K562 (cell line): ENCODE measurements around the gene HOTAIR. TPM values are rescaled to one million over a fixed set of nuclear protein-coding genes. Genes with fewer than 3 reads are reported as not detected.

Experiments used
- ATAC-seq: fragments of 200-7000 bp; cut with Tn5 transposase; 3 replicates; pipeline ENCODE4 v1.9.1; 2020; ENCODE audit warnings: moderate library complexity
- BruUV-seq: library from RNA; stranded (reverse); fragments of 400-500 nt; replicated peaks from 2 replicates; lab custom pipeline; 2021; lab: Mats Ljungman, UMichigan
- CTCF ChIA-PET: fragments of 300-600 bp; formaldehyde crosslinking; extraction: SDS; loops from one replicate; lab custom pipeline; 2021; ENCODE audit warnings: low intra/inter-chr PET ratio; lab: Yijun Ruan, JAX
- POLR2A ChIA-PET: fragments of 300-600, 350-650 bp; sonication (Branson Sonifier 250); formaldehyde crosslinking; extraction: SDS; loops from one replicate; lab custom pipeline; 2021; ENCODE audit warnings: antibody characterized with exemption, inconsistent platforms; lab: Yijun Ruan, JAX
- DNase-seq, 4 experiments: peaks; one replicate each; pipeline versions ENCODE4 v3.0.0 to v3.0.0-alpha.2; 2011 to 2018; ENCODE audit warnings: low spot score in 3 of 4, mixed read lengths in 3 of 4; ENCODE audit errors: extremely low read depth in 1 of 4
- FAIRE-seq: peaks from 2 replicates; lab custom pipeline; 2011; peaks lifted over from hg19 to GRCh38; lab: Jason Lieb, UNC
- H2AFZ ChIP-seq: 2 replicates; pipeline ENCODE4 v1.6.0; 2011; ENCODE audit warnings: low read depth, low read length, control low read depth, inconsistent platforms
- H3K27ac ChIP-seq: fragments of 200-600 bp; 3 replicates; pipeline ENCODE4 v1.8.0; 2011; ENCODE audit warnings: low read depth, mild to moderate bottlenecking, control low read depth, inconsistent platforms, low read length, moderate library complexity, mixed read lengths; ENCODE audit errors: extremely low read depth
- H3K27me3 ChIP-seq, 2 experiments: fragments of 300-600 bp in 1 of 2; 2 replicates in 1 of 2; 3 replicates in 1 of 2; pipeline versions ENCODE4 v1.6.0 to v1.8.0; 2011; ENCODE audit warnings: inconsistent platforms in 2 of 2, low read length in 2 of 2, mild to moderate bottlenecking in 1 of 2, mixed read lengths in 1 of 2, moderate library complexity in 1 of 2; ENCODE audit not compliant: control insufficient read depth in 2 of 2, insufficient read depth in 2 of 2
- H3K36me3 ChIP-seq: fragments of 300-600 bp; 3 replicates; pipeline ENCODE4 v1.8.0; 2011; ENCODE audit warnings: mild to moderate bottlenecking, low read length, inconsistent platforms; ENCODE audit not compliant: control insufficient read depth, insufficient read depth
- H3K4me1 ChIP-seq, 2 experiments: fragments of 200-600 bp in 1 of 2; replicated peaks in 1 of 2; 2 replicates in 1 of 2; 3 replicates in 1 of 2; pipeline versions ENCODE4 v1.5.1 to v1.8.0; 2011; ENCODE audit warnings: inconsistent platforms in 2 of 2, low read length in 2 of 2, mild to moderate bottlenecking in 1 of 2, mixed read lengths in 1 of 2, moderate library complexity in 1 of 2; ENCODE audit not compliant: control insufficient read depth in 2 of 2, insufficient read depth in 2 of 2
- H3K4me2 ChIP-seq: 2 replicates; pipeline ENCODE4 v1.6.1; 2011; ENCODE audit warnings: low read length, control low read depth, inconsistent platforms, mixed read lengths; ENCODE audit not compliant: insufficient read depth
- H3K4me3 ChIP-seq: fragments of 200-600 bp; sonication (generic), shearing (Covaris generic); 2 replicates; pipeline ENCODE4 v1.5.1; 2016; ENCODE audit warnings: control low read depth, inconsistent platforms
- H3K79me2 ChIP-seq: fragments of 200-600 bp; 3 replicates; pipeline ENCODE4 v1.8.0; 2011; ENCODE audit warnings: low read length, inconsistent platforms; ENCODE audit not compliant: control insufficient read depth, insufficient read depth
- H3K9ac ChIP-seq, 2 experiments: 2 replicates each; pipeline versions ENCODE4 v1.6.0 to v1.6.1; 2011; ENCODE audit warnings: low read depth in 2 of 2, low read length in 2 of 2, control low read depth in 1 of 2, inconsistent platforms in 1 of 2, mild to moderate bottlenecking in 1 of 2, mixed read lengths in 1 of 2; ENCODE audit not compliant: insufficient read depth in 1 of 2
- H3K9me1 ChIP-seq: one replicate; pipeline ENCODE4 v1.6.0; 2011; ENCODE audit warnings: inconsistent platforms, mild to moderate bottlenecking, low read length, moderate library complexity; ENCODE audit not compliant: control insufficient read depth, insufficient read depth
- H3K9me3 ChIP-seq: replicated peaks from 2 replicates; pipeline ENCODE4 v1.5.1; 2011; ENCODE audit warnings: low read depth, low read length, inconsistent platforms; ENCODE audit not compliant: control insufficient read depth, insufficient read depth
- H4K20me1 ChIP-seq: replicated peaks from 2 replicates; pipeline ENCODE4 v1.6.1; 2011; ENCODE audit warnings: low read length, inconsistent platforms, mixed read lengths; ENCODE audit not compliant: control insufficient read depth, insufficient read depth
- EGR1 ChIP-seq: fragments of 450-650 bp; conservative IDR thresholded peaks from 2 replicates; pipeline ENCODE4 v1.6.1; 2017; ENCODE audit warnings: mild to moderate bottlenecking
- PHF20 ChIP-seq: fragments of 450-650 bp; IDR thresholded peaks from 2 replicates; pipeline ENCODE4 v1.6.1; 2018; ENCODE audit not compliant: partially characterized antibody
- SAFB ChIP-seq: fragments of 200-400 bp; formaldehyde crosslinking; IDR thresholded peaks from 2 replicates; pipeline ENCODE4 v1.6.1; 2017; ENCODE audit warnings: low read depth, low read length, borderline replicate concordance
- TBP ChIP-seq: optimal IDR thresholded peaks from 2 replicates; pipeline ENCODE3; 2011; ENCODE audit warnings: low read depth, low read length, improper control_type of control experiment
- WGBS: fragments of 100-300 bp; shearing (Covaris generic); methylation state at CpG from one replicate; pipeline ENCODE4 v1.1.6; 2016; ENCODE audit warnings: low coverage, mixed read lengths; ENCODE audit not compliant: insufficient coverage; ENCODE audit errors: missing lambda C conversion rate; 5-methylcytosine and 5-hydroxymethylcytosine counted together
- in situ Hi-C: fragments of 300-500 bp; cut with MboI; formaldehyde crosslinking; loops from 4 replicates; pipeline ENCODE4 v1.15.0; 2018; ENCODE audit warnings: inconsistent platforms, mixed read lengths
- intact Hi-C: fragments of 100-400 bp; cut with micrococcal nuclease; formaldehyde crosslinking; loops from 2 replicates; pipeline ENCODE4 v1.14.2; 2022
- polyA plus RNA-seq, 8 experiments: library from polyadenylated mRNA; depleted of rRNA in 4 of 8; stranded (reverse) in 5 of 8; unstranded in 3 of 8; fragments of >200 nt; fragmentation: Nextera tagmentation in 2 of 8; fragmentation: Illumina TruSeq in 1 of 8; extraction: Ambion mirVana in 2 of 8; extraction: Trizol in 1 of 8; gene quantifications; 2 replicates each; pipeline versions ENCODE4 v1.2.1 to v1.2.3, GENCODE V29; 2011 to 2014; ENCODE audit warnings: inconsistent platforms in 1 of 8, missing spikeins in 1 of 8
- total RNA-seq, 7 experiments: library from RNA; depleted of rRNA in 6 of 7; stranded (reverse); fragments of >200 nt in 6 of 7; fragmentation: Illumina TruSeq in 2 of 7; extraction: Trizol in 2 of 7; gene quantifications; 2 replicates each; pipeline versions ENCODE4 v1.2.1 to v1.2.3, GENCODE V29; 2011 to 2021; ENCODE audit warnings: low replicate concordance in 1 of 7
- TF ChIP-seq, protein P1 (sequence below): IDR thresholded peaks from 3 replicates; pipeline ENCODE4 v1.6.1; 2011; ENCODE audit warnings: borderline replicate concordance, mild to moderate bottlenecking, moderate library complexity; ENCODE audit not compliant: insufficient read length; ENCODE audit errors: extremely low read depth
- TF ChIP-seq, protein P2 (sequence below): sonication (generic); formaldehyde crosslinking; IDR thresholded peaks from 2 replicates; pipeline ENCODE4 v1.8.0; 2022; ENCODE audit warnings: missing genetic modification reagents, mild to moderate bottlenecking, moderate library complexity, borderline replicate concordance
- TF ChIP-seq, protein P3 (sequence below): fragments of 450-650 bp; IDR thresholded peaks from 2 replicates; pipeline ENCODE4 v1.6.1; 2016; ENCODE audit warnings: low read depth

Gene HOTAIR
- total and polyA plus RNA-seq, 9 of the 15 experiments (the other 6 are each of a cell fraction or from before 2014, with no cell fraction given): 0.04 TPM; not detected in 8

DNA sequence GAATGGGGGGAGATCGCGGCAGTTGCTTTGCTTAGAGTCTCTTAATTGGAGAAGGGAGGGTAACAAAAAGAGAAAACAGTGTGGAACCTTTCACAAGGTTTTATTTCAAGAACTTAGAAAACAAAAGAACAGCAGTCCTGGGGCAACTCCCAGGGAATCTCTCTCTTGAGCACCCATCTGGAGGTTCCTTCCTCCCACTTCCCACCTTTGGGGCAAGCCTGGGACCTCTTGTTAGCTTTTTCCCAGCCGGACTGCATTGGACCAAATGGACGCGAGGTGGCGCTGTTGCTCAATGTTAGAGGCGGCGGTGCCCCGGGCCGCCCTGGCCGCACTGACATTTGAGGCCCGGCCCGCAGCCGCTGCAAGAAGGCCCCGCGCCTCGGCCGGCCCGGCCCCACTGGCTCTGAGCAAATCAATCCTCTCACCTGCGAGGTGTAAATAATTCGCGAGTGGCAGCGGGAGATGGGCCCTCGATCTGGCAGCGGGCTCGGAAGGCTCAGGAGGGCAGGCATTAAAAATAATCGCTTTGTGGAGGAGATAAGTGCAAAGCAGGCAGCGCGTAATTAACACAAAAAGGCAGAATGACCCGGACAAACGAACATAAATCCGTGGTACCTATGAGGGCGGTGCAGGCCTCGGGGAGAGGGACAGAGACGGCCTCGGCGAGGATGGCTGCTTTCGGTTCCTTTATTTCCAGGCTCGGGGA is 31.3 kb upstream of the HOTAIR start (continued):
- TF ChIP-seq, protein P1, sequence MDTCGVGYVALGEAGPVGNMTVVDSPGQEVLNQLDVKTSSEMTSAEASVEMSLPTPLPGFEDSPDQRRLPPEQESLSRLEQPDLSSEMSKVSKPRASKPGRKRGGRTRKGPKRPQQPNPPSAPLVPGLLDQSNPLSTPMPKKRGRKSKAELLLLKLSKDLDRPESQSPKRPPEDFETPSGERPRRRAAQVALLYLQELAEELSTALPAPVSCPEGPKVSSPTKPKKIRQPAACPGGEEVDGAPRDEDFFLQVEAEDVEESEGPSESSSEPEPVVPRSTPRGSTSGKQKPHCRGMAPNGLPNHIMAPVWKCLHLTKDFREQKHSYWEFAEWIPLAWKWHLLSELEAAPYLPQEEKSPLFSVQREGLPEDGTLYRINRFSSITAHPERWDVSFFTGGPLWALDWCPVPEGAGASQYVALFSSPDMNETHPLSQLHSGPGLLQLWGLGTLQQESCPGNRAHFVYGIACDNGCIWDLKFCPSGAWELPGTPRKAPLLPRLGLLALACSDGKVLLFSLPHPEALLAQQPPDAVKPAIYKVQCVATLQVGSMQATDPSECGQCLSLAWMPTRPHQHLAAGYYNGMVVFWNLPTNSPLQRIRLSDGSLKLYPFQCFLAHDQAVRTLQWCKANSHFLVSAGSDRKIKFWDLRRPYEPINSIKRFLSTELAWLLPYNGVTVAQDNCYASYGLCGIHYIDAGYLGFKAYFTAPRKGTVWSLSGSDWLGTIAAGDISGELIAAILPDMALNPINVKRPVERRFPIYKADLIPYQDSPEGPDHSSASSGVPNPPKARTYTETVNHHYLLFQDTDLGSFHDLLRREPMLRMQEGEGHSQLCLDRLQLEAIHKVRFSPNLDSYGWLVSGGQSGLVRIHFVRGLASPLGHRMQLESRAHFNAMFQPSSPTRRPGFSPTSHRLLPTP: no peak
- TF ChIP-seq EGR1 (no peak), SAFB (no peak)
- TF ChIP-seq, protein P2, sequence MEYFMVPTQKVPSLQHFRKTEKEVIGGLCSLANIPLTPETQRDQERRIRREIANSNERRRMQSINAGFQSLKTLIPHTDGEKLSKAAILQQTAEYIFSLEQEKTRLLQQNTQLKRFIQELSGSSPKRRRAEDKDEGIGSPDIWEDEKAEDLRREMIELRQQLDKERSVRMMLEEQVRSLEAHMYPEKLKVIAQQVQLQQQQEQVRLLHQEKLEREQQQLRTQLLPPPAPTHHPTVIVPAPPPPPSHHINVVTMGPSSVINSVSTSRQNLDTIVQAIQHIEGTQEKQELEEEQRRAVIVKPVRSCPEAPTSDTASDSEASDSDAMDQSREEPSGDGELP (CRISPR knock-in tag): peak; percentile 56; the same call in 1 of the 2 replicates

DNA sequence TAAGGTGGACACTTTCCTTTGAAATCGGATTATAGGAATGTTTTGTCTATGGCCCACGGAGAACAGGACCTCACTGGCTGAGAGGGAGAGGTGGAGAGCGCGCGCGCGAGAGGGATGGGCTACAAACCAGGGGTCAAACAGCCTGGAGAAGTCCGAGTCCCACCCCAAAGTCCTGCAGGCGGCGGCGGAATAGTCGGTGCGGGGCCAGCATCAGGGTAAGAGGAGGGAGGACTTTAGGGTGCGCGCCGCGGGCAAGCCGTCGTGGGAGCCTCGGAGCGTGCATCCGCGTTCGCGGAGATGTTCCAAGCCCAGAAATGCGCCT is 30.7 kb upstream of the HOTAIR start:
- no peaks in the 10 kb centered on the region for H3K27me3 ChIP-seq
- 56% methylated on average over 26 of the region's 26 CpGs for WGBS
- BruUV-seq: no TSS peak
- no peak overlapping the region for H3K27ac ChIP-seq
- in situ Hi-C loops (no loop called here), intact Hi-C loops (loop anchor here (2.0 kb wide), 1 partner anchor 21 kb away; the partner anchor contains the start of gene HOXC10)
- POLR2A ChIA-PET: interaction anchor here (0.7 to 1.9 kb wide), 5 partner anchors 18 to 421 kb away, joined by 3 to 8 read pairs (median 4); no protein-coding TSS in a partner anchor
- no peaks in the 10 kb centered on the region for H3K9me3 ChIP-seq
- no peak overlapping the region for H3K4me3 ChIP-seq
- no peak for FAIRE-seq
- no peak for ATAC-seq
- no peak overlapping the region for H2AFZ ChIP-seq
- H3K4me2 ChIP-seq: no peak overlapping the region
- CTCF ChIA-PET: interaction anchor here (0.6 to 3.0 kb wide), 14 partner anchors 12 to 211 kb away, joined by 3 to 42 read pairs (median 7); partner anchors contain the start of genes HOXC10 and HOXC5
- no peak for DNase-seq
- H3K79me2 ChIP-seq: peaks cover 8% of the 10 kb centered on the region
- H3K9me1 ChIP-seq: no peaks in the 10 kb centered on the region
- no peaks in the 10 kb centered on the region for H3K36me3 ChIP-seq
- peaks cover 24 to 47% of the 10 kb centered on the region in 2 experiments for H3K4me1 ChIP-seq
- no peaks in the 10 kb centered on the region; the same call in 1 of the 2 replicates for H4K20me1 ChIP-seq
- no peak overlapping the region for H3K9ac ChIP-seq
- TF ChIP-seq PHF20 (no peak), TBP (no peak)
- TF ChIP-seq, protein P3, sequence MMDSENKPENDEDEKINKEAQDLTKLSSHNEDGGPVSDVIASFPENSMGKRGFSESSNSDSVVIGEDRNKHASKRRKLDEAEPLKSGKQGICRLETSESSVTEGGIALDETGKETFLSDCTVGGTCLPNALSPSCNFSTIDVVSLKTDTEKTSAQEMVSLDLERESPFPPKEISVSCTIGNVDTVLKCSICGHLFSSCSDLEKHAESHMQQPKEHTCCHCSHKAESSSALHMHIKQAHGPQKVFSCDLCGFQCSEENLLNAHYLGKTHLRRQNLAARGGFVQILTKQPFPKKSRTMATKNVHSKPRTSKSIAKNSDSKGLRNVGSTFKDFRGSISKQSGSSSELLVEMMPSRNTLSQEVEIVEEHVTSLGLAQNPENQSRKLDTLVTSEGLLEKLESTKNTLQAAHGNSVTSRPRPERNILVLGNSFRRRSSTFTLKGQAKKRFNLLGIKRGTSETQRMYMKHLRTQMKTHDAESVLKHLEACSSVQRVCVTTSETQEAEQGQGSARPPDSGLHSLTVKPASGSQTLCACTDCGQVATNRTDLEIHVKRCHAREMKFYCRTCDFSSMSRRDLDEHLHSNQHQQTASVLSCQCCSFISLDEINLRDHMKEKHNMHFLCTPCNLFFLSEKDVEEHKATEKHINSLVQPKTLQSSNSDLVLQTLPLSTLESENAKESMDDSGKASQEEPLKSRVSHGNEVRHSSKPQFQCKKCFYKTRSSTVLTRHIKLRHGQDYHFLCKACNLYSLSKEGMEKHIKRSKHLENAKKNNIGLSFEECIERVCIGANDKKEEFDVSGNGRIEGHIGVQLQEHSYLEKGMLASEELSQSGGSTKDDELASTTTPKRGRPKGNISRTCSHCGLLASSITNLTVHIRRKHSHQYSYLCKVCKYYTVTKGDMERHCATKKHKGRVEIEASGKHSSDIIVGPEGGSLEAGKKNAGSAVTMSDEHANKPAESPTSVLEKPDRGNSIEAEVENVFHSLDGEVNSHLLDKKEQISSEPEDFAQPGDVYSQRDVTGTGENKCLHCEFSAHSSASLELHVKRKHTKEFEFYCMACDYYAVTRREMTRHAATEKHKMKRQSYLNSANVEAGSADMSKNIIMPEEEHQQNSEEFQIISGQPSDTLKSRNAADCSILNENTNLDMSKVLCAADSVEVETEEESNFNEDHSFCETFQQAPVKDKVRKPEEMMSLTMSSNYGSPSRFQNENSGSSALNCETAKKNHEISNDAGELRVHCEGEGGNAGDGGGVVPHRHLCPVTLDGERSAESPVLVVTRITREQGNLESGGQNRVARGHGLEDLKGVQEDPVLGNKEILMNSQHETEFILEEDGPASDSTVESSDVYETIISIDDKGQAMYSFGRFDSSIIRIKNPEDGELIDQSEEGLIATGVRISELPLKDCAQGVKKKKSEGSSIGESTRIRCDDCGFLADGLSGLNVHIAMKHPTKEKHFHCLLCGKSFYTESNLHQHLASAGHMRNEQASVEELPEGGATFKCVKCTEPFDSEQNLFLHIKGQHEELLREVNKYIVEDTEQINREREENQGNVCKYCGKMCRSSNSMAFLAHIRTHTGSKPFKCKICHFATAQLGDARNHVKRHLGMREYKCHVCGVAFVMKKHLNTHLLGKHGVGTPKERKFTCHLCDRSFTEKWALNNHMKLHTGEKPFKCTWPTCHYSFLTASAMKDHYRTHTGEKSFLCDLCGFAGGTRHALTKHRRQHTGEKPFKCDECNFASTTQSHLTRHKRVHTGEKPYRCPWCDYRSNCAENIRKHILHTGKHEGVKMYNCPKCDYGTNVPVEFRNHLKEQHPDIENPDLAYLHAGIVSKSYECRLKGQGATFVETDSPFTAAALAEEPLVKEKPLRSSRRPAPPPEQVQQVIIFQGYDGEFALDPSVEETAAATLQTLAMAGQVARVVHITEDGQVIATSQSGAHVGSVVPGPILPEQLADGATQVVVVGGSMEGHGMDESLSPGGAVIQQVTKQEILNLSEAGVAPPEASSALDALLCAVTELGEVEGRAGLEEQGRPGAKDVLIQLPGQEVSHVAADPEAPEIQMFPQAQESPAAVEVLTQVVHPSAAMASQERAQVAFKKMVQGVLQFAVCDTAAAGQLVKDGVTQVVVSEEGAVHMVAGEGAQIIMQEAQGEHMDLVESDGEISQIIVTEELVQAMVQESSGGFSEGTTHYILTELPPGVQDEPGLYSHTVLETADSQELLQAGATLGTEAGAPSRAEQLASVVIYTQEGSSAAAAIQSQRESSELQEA: no peak
